Fibroblast of gingiva (primary cell): Measurements from ENCODE around the gene CDYL.
A peak's percentile ranks its signal among the peaks of the same experiment; 100 is the strongest.
"Not testable (repeated sequence)": the region's sequence is repeated elsewhere in the genome, so short reads cannot be mapped to it uniquely, and the experiment has no call there.

ENCODE experiments used
- DNase-seq: peaks from one replicate; pipeline ENCODE4 v3.0.0-alpha.2; 2011; ENCODE audit warnings: low read depth

CDYL gene

GRCh38 chr6:5003604-5004372 lies 227.6 kb downstream of the CDYL start, which contains the start of gene RPP40:
Gene RPP40, minus strand, starts transcription at chr6:5004037. Its CDS starts 35 bp downstream, at chr6:5004002.
- DNase-seq: peak; percentile 94

DNA sequence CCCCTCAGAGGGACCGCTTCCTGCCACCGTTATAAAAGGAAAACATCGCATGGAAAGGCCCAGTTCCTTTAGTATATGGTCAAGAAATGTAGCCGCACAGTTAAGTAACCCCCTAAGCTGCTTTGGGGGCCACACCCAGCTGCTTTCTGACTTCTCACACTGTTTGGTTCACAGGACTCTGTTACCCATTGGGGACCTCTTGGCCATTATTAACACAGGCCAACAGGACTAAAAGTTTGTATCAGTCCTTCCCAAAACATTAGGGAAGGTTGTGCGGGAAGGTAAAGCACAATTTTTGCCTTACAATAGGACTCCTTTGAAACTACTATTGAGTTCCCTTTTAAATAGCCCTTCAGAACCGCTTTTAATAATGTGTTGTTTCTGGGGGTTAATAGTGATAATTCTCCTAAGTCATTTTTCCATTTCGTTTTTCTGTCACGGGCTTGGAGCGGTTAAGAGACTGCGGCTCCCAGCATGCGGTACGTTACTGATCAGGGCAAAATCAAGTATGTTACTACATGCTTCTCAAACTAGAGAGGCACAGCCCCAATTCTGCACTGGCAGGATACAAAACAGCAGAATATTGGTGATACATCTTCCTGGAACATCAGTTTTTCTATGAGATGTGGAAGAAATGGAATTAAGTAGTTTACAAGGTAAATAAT lies 228.3 kb downstream of the CDYL start:
- peak; percentile 6 for DNase-seq

DNA sequence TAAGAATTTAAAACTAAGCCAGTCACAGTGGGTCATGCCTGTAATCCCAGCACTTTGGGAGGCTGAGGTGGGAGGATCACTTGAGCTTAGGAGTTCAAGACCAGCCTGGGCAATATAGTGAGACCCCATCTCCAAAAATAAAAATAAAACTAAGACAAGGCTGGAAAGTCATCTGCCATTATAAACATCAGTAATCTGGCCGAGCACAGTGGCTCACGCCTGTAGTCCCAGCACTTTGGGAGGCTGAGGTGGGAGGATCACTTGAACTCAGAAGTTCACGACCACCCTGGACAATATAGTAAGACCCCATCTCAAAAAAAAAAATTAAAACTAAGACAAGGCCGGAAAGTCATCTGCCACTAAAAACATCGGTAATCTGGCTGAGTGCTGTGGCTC lies 228.8 kb downstream of the CDYL start:
- DNase-seq: not testable (repeated sequence)
